ENCODE data around the gene NLGN1. TPM values are rescaled to one million over a fixed set of nuclear protein-coding genes. Genes with fewer than 3 reads are reported as not detected.

The NLGN1 gene
- total and polyA plus RNA-seq, 2 of the 13 experiments (the other 11 are each of a cell fraction or from before 2014, with no cell fraction given) = not detected

GRCh38 chr3:173465112-173465511, 67.6 kb downstream of the NLGN1 start:
- Histone ChIP-seq H3K4me1 (ENCODE audit: insufficient read depth, low read length) (no peaks in the 10 kb centered on the region), H2AFZ (ENCODE audit: low read length) (no peak overlapping the region), H3K4me2 (ENCODE audit: low read depth, low read length) (no peak overlapping the region), H3K36me3 (replicated peaks in 1 of 2; ENCODE audit: control insufficient read depth in 1 of 2, insufficient read depth in 2 of 2, low read length in 2 of 2) (no peaks in the 10 kb centered on the region), H3K4me3 (replicated peaks in 1 of 3; ENCODE audit: insufficient read depth in 1 of 3, low read depth in 2 of 3, low read length in 3 of 3) (no peak overlapping the region), H4K20me1 (ENCODE audit: insufficient read depth, low read length) (no peaks in the 10 kb centered on the region), H3K9me3 (ENCODE audit: low read length) (no peaks in the 10 kb centered on the region), H3K79me2 (ENCODE audit: insufficient read depth, low read length) (no peaks in the 10 kb centered on the region), H3K9ac (ENCODE audit: insufficient read depth, low read depth, low read length) (no peak overlapping the region), H3K27me3 (ENCODE audit: control insufficient read depth in 1 of 2, insufficient read depth in 2 of 2, low read length in 2 of 2) (no peaks in the 10 kb centered on the region), H3K27ac (ENCODE audit: extremely low read length, insufficient read depth, low read length) (no peak overlapping the region)
- in situ Hi-C loops (cut with HindIII; ENCODE audit: extremely low pct_ligation_motif_present, low pct_unique_long_range_greater_than_20kb) (no loop called here), intact Hi-C loops (cut with micrococcal nuclease; ENCODE audit: unreplicated experiment) (no loop called here)
- 63% methylated on average over 1 of the region's 1 CpG for WGBS (ENCODE audit: low lambda C conversion rate)
- no TSS peak for BruUV-seq (replicated peaks)
- POLR2A ChIA-PET = no interaction called here
- ATAC-seq = no peak
- FAIRE-seq = no peak
- CTCF ChIA-PET (ENCODE audit: low intra/inter-chr PET ratio, low total read pairs) = no interaction called here
- TF ChIP-seq NFE2L2 (IDR thresholded peaks at IDR 0.05; ENCODE audit: low read length) (no peak), SATB2 (CRISPR knock-in tag; IDR thresholded peaks at IDR 0.05) (no peak), TEAD2 (CRISPR knock-in tag; IDR thresholded peaks at IDR 0.05) (no peak), ZNF816 (CRISPR knock-in tag; IDR thresholded peaks at IDR 0.05; ENCODE audit: borderline replicate concordance) (no peak), ZNF605 (CRISPR knock-in tag; IDR thresholded peaks at IDR 0.05) (no peak), KDM4B (CRISPR knock-in tag; IDR thresholded peaks at IDR 0.05) (no peak), MED8 (CRISPR knock-in tag; IDR thresholded peaks at IDR 0.05; ENCODE audit: insufficient replicate concordance) (no peak), ZNF720 (CRISPR knock-in tag; IDR thresholded peaks at IDR 0.05) (no peak), DDIT3 (CRISPR knock-in tag; IDR thresholded peaks at IDR 0.05) (no peak)
- TF ChIP-seq, protein P1, sequence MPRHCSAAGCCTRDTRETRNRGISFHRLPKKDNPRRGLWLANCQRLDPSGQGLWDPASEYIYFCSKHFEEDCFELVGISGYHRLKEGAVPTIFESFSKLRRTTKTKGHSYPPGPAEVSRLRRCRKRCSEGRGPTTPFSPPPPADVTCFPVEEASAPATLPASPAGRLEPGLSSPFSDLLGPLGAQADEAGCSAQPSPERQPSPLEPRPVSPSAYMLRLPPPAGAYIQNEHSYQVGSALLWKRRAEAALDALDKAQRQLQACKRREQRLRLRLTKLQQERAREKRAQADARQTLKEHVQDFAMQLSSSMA (CRISPR knock-in tag; IDR thresholded peaks at IDR 0.05) = no peak
- DNase-seq (ENCODE audit: low spot score) = no peak
